Fibroblast of villous mesenchyme (primary cell): Measurements from ENCODE around the gene ANGPTL8. TPM values are rescaled to one million over a fixed set of nuclear protein-coding genes. Genes with fewer than 3 reads are reported as not detected.
A peak's percentile ranks its signal among the peaks of the same experiment; 100 is the strongest.

ENCODE experiments used
- DNase-seq: peaks from one replicate; pipeline ENCODE4 v3.0.0-alpha.2; 2010; ENCODE audit warnings: low read depth
- H3K4me3 ChIP-seq: 2 replicates; pipeline ENCODE4 v1.5.1; 2011; ENCODE audit warnings: low read depth, mild to moderate bottlenecking, low read length
- total RNA-seq: library from RNA; depleted of rRNA; stranded (reverse); fragments of >200 nt; gene quantifications from 2 replicates; pipeline ENCODE4 v1.2.3, GENCODE V29; 2012
- TF ChIP-seq, protein P1 (sequence below): IDR thresholded peaks from 2 replicates; pipeline ENCODE4 v1.5.1; 2012; ENCODE audit warnings: low read depth, mild to moderate bottlenecking, low read length; ENCODE audit not compliant: insufficient read depth

ANGPTL8 gene
- total RNA-seq, 1 donor = not detected

DNA sequence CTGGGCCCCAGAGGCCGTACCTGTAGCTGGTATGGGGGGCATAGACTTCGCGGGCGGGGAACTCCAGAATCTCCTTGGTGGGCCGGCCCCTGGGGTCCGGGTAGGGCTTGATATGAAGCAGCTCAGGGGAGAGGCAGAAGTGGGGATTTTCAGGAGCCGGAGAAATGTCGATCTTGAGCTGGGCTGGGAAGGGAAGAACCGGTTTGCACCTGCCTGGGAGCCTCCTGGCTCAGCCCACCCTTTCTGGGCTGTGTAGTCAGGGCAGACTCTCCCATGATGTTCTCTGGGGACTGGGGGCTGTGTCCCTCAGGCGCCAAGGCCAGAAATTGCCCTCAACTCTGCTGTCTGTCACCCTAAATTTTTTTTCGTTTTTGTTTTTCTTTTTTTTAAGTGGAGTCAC lies 2.6 kb downstream of the ANGPTL8 start:
- TF ChIP-seq, protein P1, sequence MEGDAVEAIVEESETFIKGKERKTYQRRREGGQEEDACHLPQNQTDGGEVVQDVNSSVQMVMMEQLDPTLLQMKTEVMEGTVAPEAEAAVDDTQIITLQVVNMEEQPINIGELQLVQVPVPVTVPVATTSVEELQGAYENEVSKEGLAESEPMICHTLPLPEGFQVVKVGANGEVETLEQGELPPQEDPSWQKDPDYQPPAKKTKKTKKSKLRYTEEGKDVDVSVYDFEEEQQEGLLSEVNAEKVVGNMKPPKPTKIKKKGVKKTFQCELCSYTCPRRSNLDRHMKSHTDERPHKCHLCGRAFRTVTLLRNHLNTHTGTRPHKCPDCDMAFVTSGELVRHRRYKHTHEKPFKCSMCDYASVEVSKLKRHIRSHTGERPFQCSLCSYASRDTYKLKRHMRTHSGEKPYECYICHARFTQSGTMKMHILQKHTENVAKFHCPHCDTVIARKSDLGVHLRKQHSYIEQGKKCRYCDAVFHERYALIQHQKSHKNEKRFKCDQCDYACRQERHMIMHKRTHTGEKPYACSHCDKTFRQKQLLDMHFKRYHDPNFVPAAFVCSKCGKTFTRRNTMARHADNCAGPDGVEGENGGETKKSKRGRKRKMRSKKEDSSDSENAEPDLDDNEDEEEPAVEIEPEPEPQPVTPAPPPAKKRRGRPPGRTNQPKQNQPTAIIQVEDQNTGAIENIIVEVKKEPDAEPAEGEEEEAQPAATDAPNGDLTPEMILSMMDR = no peak
- H3K4me3 ChIP-seq = no peak overlapping the region
- no peak for DNase-seq

DNA sequence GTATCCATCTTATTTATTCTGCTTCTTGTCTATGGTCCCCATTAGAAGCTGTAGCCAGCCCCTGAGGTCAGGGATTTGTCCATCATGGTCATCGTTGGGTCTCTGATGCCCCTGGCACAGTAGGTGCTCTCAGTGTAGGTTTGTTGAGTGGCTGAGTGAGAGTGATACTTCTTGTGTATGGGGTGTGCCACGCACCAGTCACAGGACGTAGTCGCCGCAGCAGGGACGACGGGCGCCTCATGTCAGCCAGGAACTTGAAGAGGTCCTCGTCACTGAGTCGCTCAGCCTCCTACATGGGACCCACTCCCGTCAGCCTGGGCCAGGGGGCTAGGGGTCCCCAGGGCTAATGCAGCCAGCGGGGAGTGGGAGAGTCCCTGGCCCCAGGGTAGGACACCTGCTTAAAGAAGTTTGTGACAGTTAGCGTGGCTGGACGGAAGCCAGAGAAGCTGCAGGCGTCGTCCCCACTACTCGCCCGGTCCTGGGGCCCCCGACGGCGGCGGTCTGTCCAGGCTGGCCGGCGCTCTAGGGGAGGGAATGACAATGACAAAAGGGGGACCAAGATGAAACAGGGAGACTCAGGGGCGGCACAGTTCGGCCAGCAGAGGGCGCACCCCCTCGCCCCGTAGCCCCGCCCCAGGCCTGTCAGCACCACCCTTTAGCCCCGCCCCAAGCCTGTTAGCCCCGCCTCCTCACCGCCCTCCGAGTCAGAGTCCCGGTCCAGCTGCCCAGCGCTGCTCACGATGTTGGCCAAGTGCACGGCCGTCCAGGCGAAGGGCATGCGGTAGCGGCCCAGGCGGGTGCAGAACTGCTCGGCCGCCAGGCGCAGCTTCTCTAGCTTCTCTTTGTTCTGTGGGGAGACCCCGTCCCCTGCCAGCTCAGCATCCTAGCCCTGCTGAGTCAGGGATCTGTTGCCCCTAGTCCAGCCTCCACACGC lies 3.7 kb downstream of the ANGPTL8 start:
- DNase-seq = peak; percentile 71
- no peak overlapping the region for H3K4me3 ChIP-seq
- TF ChIP-seq, protein P1 = peak; percentile 57

DNA sequence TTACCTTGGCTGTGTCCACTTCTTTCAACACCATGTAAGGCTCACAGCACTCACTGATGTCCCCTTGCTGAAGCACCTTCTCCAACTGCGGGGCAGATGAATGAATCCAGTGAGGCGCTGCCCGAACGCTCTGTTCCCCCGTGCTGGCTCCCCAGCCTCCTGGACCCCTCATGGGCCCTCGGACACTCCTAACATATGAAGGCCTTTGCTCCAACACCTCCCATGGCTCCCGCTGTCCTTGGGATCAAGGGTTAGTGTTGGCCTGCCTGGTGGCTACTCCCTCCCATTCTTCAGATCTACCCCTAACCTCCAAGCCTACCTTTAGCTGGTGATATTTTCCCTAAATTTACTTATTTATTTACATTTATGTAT lies 4.4 kb downstream of the ANGPTL8 start:
- H3K4me3 ChIP-seq = no peak overlapping the region
- TF ChIP-seq, protein P1 = no peak
- DNase-seq = no peak

DNA sequence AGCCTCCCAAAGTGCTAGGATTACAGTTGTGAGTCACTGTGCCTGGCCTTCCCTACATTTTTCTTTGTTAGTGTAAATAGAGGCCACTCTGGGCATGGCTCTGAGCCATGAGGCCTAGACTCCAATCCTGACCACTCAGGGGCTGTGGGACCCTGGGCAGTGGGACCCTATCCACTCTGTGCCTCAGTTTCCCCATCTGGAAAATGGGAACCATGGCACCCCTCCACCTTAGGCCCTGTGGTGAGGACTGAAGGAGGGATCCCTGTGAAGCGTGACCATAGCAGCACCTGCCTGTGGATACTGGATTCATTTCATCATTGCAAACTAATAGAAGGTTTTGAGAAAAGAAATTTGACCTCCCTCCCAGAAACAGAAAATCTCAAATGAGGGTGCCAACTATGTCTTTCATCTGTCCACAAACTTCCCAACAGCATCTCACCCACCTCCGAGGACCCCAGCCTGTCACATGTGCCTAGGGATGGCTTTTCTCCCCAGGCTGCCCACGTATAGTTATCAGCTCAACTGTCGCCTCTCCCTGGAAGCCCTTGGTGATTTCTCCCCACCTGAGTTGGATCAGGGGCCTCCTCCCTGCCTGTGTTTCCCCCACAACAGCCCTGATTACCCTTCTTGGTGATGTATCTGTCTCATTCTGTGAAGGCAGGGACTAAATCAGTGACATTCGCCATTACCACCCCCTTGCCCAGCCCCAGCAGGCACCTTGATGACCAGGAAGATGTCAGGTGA lies 5.6 kb downstream of the ANGPTL8 start:
- no peak for DNase-seq
- TF ChIP-seq, protein P1 = no peak
- no peak overlapping the region for H3K4me3 ChIP-seq

DNA sequence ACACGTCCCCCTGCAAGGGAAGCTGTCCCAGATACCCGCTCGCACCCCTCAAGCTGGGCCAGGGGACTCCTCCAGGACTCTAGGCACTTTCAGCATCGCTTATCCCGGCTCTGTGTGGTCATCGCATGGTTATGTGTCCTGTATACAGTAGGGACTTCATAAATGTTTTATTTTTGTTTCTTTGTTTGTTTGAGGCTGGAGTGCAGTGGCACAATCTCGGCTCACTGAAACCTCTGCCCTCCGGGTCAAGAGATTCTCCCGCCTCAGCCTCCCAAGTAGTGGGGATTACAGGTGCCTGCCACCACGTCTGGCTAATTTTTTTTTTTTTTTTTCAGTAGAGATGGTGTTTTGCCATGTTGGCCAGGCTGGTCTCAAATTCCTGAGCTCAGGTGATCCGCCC lies 7.5 kb downstream of the ANGPTL8 start:
- TF ChIP-seq, protein P1 = no peak
- H3K4me3 ChIP-seq = no peak overlapping the region
- no peak for DNase-seq

DNA sequence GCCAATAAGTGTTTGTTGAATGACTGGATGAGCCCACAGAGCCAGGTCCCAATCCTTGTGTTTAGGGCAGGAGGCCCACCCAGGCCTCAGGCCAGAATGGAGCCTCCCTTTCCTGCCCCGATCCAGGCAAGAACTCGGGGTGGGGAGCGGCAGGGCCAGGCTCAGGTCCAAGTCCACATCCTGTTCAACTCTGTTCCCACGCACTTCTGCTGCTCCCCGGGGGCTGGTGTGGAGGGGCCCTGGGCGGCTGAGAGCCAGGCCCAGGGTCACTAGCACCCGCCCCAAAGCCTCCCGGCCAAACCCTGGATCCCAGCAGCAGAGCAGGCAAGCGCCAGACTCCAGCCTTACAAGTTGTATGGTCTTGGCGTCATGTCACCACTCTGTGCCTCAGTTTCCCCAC lies 8.0 kb downstream of the ANGPTL8 start:
- no peak overlapping the region for H3K4me3 ChIP-seq
- peak; percentile 26 for DNase-seq
- TF ChIP-seq, protein P1 = no peak
